GM19372 (cell line): ENCODE data around the gene ERGIC3.
"Not testable (repeated sequence)": the region's sequence is repeated elsewhere in the genome, so short reads cannot be mapped to it uniquely, and the experiment has no call there.

Experiments
- ATAC-seq: cut with Tn5 transposase; IDR thresholded peaks from one replicate; pipeline ENCODE4 v1.9.1; 2021; ENCODE audit warnings: mild to moderate bottlenecking, low read depth, moderate library complexity; ENCODE audit not compliant: unreplicated experiment

ERGIC3 gene

DNA sequence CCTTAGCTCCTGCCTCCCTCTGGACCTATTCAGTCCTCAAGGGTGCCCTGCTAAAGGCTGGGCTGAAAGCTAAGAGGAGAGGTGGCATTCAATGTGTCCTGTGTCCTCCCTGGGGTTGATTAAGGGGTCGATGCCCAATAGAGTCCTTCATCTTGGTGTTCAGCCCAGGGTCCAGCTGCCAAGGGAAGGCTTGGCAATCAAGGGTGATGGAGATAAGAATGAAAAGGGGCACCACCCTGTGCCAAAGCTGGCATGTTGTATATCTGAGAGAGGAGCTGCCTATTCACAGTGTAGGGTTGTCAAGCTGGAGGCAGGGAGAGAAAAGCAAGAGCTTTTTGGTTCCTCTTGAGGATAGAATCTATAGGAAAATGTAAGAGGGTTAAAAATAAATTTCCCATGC is 24.8 kb upstream of the ERGIC3 start:
- no peak for ATAC-seq

DNA sequence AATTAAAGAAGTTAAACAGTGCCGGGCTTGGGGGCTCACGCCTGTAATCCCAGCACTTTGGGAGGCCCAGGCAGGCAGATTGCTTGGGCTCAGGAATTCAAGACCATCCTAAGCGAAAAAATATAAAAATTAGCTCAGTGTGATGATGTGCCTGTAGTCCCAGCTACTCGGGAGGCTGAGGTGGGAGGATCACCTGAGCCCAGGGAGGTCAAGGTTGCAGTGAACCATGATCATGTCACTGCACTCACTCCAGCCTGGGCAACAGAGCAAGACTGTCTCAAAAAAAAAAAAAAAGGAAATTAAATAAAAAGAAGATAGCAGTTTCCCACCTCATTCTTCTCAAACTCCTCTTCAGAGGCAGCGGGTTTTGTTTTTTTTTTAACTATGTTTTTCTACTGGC is 24.1 kb upstream of the ERGIC3 start:
- ATAC-seq, result not testable (repeated sequence)

DNA sequence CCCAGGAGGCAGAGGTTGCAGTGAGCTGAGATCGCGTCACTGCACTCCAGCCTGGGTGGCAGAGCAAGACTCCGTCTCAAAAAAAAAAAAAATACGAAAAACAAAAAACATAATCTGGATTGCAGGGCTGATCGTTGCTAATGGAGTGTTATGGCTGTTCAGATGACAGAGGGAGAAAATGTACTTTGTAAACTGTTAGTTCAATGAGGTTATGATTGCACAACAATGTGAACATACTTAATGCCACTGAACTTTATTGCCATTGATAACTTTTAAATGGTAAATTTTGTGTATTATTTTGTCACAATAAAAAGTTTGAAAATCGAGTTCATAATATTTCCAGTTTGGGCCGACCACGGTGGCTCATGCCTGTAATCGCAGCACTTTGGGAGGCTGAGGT is 22.9 kb upstream of the ERGIC3 start:
- no peak for ATAC-seq

GRCh38 chr20:35523298-35523888 is 18.5 kb upstream of the ERGIC3 start:
- no peak for ATAC-seq

GRCh38 chr20:35525639-35526038 is 16.2 kb upstream of the ERGIC3 start:
- ATAC-seq, result no peak

DNA sequence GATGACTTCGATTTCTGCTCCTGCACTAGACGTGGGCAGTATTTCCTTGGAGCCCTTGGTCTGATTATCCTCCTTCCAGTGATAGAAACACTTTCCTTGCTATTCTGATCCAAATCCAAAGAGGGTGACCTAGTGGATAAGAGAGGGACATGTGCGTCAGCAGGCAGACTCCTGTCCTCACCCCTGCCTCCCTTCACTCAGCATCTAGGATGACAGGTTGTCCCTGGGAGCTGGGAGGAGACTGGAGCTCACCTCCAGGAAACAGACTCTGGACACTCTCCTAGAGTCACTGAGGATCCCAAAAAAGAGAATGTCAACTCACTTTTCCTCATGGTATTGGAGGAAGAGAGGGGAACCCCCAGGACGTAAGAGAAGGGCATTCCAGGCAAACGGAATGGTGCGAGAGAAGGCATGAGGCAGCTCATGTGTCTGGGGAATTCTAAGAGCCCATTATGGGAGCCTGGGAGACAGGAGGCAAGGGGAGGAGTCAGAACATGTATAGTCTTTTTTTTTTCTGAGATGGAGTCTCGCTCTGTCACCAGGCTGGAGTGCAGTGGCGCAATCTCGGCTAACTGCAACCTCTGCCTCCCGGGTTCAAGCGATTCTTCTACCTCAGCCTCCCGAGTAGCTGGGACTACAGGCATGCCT is 14.6 kb upstream of the ERGIC3 start:
- no peak for ATAC-seq

DNA sequence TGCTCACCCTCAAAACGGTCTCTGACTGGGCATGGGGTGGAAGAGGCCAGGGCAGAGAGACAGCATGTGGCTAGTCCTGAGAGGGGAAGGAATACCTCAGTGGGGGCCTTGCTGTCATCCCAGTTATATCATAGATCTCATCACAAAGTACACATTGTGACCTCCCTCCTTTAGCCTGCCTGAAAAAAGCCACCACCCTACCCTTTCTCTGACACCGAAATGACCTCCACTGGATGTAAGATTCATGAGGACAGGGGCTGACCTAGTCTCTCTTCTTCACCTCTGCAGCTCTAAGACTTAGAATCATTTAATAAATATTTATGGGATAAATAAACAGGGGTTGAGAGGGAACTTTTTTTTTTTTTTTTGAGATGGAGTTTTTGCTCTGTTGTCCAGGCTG is 12.3 kb upstream of the ERGIC3 start, which contains the start of gene C20orf173:
TSS of gene C20orf173 (minus strand) at position 101 of the 400 bp plus-strand sequence. CDS start 279 bp downstream, outside the sequence.
- no peak for ATAC-seq

DNA sequence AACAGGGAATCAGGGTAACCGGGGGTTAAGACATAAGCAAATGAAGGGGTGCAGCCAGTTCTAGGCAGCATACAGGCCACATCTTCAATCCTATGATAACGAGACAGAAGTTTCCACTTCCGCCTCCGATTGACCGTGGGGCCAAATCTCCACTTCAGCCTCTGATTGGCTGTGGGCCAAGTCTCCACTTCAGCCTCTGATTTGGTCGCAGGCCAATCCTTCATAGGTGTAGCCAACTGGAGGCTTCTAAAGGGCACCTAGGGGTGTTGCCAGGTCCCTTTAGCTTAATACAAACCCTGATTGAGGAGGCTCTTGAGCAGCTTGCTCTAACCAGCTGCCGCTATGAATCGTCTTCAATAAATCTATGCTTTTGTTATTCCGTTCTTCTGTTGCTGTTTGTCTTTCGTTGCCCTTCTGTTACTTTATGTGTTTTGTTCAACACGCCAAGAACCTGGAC is 2.1 kb upstream of the ERGIC3 start:
- ATAC-seq, result no peak

DNA sequence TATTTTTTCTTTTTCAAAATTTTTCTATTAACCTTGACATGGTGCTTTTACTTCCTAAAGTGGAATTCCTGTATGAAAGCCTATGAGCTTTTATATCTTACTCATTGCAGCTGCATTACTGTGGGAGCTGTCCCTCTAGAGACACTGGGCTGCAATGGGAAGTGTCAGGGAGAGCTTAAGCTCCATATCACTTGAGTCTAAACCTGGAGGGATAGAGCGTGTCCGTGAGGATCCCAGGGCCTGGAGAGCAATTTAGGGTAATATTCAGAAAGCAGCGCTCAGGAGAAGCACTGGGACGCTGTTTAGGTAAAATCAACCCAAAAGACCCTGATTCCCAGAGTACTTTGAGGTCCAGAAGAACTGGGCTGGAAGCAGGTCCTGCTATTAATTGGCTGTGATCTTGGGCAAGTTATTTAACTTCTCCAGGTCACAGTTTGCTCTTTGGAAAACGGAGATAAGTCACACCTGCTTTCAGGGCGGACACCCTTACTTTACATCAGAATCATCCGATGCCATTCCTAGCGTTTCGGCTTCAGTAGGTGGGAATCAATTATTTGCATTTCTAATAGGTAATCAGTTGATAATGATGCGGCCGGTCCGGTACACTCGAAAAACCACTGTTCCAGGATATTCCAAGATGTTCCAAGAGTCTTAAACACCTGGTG is 628 bp upstream of the ERGIC3 start:
- ATAC-seq, result no peak

DNA sequence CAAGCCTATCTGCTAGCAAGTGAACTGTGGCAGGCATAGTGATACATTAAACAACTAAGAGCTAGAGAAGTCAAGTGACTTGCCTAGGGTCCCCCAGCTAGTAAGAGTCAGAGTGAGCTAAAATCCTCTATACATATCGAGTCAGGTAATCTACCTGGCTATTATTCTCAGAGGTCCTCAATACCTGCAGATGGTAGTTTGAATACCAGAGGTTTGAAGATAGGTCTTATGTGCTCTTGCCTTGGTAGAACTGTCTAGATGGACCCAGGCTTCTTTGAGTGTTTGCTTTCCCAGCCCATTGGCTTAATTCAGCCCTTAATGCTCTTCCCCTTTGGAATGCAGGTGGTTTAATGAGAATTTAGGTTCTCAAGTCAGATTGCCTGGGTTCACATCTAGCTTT is 1.1 kb downstream of the ERGIC3 start:
- ATAC-seq, result no peak

- ATAC-seq, result no peak
These were observed 2.6 kb downstream of the ERGIC3 start for GRCh38 chr20:35544436-35544835.

- ATAC-seq, result not testable (repeated sequence)
These were observed 3.1 kb downstream of the ERGIC3 start for GRCh38 chr20:35544941-35545340.

- no peak for ATAC-seq
These were observed 4.2 kb downstream of the ERGIC3 start for GRCh38 chr20:35546127-35546526.

GRCh38 chr20:35547329-35547728 is 5.5 kb downstream of the ERGIC3 start:
- ATAC-seq, result no peak

- ATAC-seq, result no peak
These were observed 9.6 kb downstream of the ERGIC3 start for GRCh38 chr20:35551503-35551902.

DNA sequence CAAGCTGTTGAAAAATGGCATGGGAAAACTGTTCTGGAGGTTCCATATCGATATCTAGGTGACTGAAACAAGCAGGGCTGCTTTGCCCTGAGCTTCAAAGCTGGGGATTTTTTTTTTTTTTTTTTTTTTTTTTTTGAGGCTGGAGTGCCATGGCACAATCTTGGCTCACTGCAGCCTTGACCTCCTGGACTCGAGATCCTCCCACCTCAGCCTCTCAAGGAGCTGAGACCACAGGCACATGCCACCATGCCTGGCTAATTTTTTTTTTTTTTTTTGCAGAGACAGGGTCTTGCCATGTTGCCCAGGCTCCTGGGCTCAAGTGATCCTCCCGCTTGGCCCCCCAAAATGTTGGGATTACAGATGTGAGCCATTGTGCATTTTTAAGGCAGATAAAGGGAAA is 11.0 kb downstream of the ERGIC3 start:
- ATAC-seq, result no peak

- not testable (repeated sequence) for ATAC-seq
These were observed 13.6 kb downstream of the ERGIC3 start for GRCh38 chr20:35555461-35555860.

- no peak for ATAC-seq
These were observed 14.2 kb downstream of the ERGIC3 start for GRCh38 chr20:35555951-35556645.

DNA sequence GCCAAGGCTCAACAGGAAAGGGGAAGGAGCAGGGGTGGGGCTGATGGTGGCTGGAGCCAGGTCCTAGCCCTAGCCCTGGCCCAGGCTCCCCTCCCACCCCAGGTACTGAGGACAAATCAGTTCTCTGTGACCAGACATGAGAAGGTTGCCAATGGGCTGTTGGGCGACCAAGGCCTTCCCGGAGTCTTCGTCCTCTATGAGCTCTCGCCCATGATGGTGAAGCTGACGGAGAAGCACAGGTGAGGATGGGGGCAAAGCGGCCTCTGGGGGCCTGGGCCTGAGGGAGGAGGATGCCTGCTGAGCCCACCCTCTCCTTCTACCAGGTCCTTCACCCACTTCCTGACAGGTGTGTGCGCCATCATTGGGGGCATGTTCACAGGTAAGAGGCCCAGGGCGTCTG is 15.0 kb downstream of the ERGIC3 start:
- no peak for ATAC-seq

GRCh38 chr20:35558451-35558850 is 16.6 kb downstream of the ERGIC3 start:
- no peak for ATAC-seq

DNA sequence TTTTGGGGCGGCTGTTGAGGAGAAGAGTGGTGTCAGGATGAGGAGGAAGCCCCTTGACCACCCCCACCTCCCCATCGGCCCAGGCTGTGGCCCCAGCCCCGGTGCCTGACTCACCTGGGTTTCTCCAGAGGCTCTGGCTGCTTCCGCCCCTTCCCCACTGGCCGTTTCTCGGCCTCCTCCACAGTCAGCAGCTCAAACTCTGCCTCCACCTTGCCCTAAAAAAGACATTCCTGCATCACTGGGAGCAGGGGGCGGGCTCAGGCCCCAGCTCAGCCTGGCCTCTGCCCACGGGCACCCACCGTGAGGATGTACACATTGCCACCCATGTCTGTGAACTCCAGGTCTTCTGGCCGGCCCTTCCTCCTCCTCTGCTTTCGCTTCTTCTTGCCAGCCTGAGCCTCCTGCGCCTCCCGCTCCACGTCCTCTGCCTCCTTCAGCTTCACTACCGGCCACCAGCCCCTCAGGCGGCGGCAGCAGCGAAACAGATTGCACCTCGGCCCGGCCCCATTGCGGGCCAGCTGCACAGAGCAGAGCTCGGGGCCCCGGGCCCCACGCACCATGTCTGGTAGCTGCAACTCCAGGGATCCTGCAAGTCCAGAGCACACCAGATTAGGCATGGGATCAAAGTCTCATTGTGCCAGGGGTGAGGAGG is 17.3 kb downstream of the ERGIC3 start:
- ATAC-seq, result no peak
